ENCODE data around the gene EIF3A.

- TF ChIP-seq FOXK2 (IDR thresholded peaks at IDR 0.05) (no peak), FOXM1 (IDR thresholded peaks at IDR 0.05; ENCODE audit: borderline replicate concordance) (no peak), TARDBP (IDR thresholded peaks at IDR 0.05) (no peak), SP1 (IDR thresholded peaks at IDR 0.05) (no peak), BHLHE40 (IDR thresholded peaks at IDR 0.05; ENCODE audit: borderline replicate concordance) (no peak), HDGF (IDR thresholded peaks at IDR 0.05; ENCODE audit: borderline replicate concordance) (no peak), NFRKB (IDR thresholded peaks at IDR 0.05) (no peak), SUZ12 (IDR thresholded peaks at IDR 0.05) (no peak), ARNT (IDR thresholded peaks at IDR 0.05) (no peak), ZNF384 (IDR thresholded peaks at IDR 0.05) (no peak), L3MBTL2 (conservative IDR thresholded peaks at IDR 0.05) (no peak), FOXA1 (IDR thresholded peaks at IDR 0.05) (no peak), ELF4 (IDR thresholded peaks at IDR 0.05) (no peak)
- TF ChIP-seq, protein P1, sequence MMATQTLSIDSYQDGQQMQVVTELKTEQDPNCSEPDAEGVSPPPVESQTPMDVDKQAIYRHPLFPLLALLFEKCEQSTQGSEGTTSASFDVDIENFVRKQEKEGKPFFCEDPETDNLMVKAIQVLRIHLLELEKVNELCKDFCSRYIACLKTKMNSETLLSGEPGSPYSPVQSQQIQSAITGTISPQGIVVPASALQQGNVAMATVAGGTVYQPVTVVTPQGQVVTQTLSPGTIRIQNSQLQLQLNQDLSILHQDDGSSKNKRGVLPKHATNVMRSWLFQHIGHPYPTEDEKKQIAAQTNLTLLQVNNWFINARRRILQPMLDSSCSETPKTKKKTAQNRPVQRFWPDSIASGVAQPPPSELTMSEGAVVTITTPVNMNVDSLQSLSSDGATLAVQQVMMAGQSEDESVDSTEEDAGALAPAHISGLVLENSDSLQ (IDR thresholded peaks at IDR 0.05): no peak
These were observed 50.8 kb downstream of the EIF3A start, which contains the start of gene NANOS1 for GRCh38 chr10:119029613-119030420.
